Erythroblast (primary cell): ENCODE results near the gene ADAMTSL1.

Experiments
- DNase-seq, 2 experiments: peaks; one replicate each; lab custom pipeline; 2025; lab: John Stamatoyannopoulos, UW
- GATA1 ChIP-seq: IDR thresholded peaks from 2 replicates; pipeline ENCODE4 v1.6.1; 2011; ENCODE audit warnings: low read depth, mild to moderate bottlenecking, control low read depth, low read length, moderate library complexity
- POLR2A ChIP-seq: IDR thresholded peaks from 2 replicates; pipeline ENCODE4 v1.6.1; 2011; ENCODE audit warnings: mild to moderate bottlenecking, low read length

ADAMTSL1 gene, protein sequence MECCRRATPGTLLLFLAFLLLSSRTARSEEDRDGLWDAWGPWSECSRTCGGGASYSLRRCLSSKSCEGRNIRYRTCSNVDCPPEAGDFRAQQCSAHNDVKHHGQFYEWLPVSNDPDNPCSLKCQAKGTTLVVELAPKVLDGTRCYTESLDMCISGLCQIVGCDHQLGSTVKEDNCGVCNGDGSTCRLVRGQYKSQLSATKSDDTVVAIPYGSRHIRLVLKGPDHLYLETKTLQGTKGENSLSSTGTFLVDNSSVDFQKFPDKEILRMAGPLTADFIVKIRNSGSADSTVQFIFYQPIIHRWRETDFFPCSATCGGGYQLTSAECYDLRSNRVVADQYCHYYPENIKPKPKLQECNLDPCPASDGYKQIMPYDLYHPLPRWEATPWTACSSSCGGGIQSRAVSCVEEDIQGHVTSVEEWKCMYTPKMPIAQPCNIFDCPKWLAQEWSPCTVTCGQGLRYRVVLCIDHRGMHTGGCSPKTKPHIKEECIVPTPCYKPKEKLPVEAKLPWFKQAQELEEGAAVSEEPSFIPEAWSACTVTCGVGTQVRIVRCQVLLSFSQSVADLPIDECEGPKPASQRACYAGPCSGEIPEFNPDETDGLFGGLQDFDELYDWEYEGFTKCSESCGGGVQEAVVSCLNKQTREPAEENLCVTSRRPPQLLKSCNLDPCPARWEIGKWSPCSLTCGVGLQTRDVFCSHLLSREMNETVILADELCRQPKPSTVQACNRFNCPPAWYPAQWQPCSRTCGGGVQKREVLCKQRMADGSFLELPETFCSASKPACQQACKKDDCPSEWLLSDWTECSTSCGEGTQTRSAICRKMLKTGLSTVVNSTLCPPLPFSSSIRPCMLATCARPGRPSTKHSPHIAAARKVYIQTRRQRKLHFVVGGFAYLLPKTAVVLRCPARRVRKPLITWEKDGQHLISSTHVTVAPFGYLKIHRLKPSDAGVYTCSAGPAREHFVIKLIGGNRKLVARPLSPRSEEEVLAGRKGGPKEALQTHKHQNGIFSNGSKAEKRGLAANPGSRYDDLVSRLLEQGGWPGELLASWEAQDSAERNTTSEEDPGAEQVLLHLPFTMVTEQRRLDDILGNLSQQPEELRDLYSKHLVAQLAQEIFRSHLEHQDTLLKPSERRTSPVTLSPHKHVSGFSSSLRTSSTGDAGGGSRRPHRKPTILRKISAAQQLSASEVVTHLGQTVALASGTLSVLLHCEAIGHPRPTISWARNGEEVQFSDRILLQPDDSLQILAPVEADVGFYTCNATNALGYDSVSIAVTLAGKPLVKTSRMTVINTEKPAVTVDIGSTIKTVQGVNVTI (N-terminal part only)

DNA sequence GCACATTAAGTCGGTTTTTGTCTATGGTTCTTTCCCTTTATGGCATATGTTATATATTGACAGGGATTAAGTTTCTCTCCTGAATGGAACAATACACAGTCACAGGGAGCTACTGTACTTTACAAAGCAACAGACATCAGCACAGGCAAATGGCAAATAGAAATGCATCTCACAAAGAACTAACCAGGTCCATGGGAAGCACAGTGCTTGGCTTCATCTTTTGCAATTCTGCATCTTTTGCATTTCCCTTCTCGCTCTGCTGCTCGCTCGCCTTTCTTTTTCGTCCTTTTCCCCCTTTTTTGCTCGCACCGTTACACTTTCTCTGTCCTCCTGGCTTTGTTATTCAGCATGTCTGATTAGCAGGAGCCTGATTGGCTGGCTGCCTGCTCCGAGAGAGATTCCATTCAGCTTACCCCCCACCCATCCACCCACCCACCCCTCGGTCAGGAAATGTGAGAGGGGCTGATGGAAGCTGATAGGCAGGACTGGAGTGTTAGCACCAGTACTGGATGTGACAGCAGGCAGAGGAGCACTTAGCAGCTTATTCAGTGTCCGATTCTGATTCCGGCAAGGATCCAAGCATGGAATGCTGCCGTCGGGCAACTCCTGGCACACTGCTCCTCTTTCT is at the start of gene ADAMTSL1:
TSS of gene ADAMTSL1 (plus strand) at position 502 of the 628 bp plus-strand sequence. CDS start at position 582, 80 bp downstream.
- no peak for TF ChIP-seq GATA1
- TF ChIP-seq POLR2A, result no peak
- no peak for DNase-seq

DNA sequence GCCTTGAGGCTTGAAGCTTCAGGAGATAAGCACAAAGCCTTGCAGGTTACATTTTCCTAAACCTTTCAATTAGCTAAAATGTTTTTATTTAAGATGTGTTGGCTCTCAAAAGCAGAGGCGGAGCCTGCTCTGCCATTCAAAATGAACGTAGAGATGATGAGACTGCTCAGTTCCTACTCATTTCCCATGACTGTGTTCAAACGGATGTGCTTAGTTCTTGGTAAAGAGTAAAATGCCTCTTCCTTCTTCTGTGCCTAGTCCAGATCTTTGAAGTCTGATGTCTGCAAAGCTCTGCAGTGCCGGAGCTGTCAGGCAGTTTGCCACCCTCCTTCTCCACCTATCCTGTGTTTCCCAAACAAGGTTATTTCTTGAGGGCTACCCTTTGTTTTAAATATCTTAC is 46.3 kb upstream of the ADAMTSL1 start:
- TF ChIP-seq POLR2A (no peak), GATA1 (no peak)
- no peak for DNase-seq

DNA sequence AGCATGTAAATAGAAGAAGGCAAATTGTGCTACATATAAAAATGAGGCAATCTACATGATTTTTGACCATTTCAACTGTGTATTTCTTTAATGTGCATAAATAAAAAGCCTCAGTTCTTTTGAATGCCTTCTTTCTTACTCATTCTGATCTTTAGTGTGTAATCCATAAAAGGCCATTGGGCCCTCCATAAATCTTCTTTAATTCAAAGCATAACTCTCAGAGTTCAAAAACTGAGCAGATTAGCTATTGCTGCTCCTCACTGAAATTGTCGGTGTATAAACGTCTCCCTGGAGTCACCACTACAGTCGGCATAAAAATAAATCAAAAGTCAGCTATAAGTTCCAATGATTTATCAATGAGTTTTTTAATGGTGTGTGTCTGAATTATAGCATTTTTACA is 45.3 kb upstream of the ADAMTSL1 start:
- TF ChIP-seq GATA1 (no peak), POLR2A (no peak)
- no peak for DNase-seq

DNA sequence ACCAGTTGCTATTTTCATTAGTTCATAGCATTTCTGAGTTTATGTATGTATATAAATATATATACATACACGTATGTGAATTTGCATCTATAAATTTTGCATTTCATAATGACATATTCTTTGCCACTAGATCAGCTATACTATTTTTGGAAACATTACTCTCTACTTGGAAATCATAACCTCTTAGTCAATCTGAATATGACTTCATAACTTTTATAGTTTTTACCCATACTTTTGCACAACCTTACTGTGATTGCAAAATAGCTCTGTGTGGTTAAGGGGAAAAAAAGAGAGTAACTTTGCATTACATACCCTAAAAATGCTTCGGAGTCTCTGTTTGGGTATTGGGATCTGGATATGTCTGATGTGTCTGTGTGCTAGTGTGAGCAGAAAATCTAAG is 44.9 kb upstream of the ADAMTSL1 start:
- TF ChIP-seq POLR2A, result no peak
- no peak for TF ChIP-seq GATA1
- no peak for DNase-seq

DNA sequence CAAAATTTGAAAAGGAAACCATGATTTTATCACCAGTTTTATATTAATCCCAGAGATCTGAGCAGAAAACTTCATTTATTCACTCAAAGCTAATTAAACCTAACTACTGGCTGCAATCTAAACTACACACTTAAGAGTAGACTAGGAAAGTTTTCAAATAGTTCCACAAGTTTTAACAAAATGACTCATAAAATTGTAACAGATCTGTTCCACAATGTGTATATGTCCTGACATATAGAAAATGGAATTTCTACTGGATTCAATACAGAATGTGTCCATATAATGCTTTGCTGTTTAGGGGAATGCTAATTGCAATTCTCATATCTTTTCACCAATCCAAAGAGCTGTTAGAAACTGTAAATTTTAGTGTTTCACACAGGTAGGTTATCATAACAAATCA is 40.3 kb upstream of the ADAMTSL1 start:
- DNase-seq, result no peak
- no peak for TF ChIP-seq GATA1
- TF ChIP-seq POLR2A, result no peak

DNA sequence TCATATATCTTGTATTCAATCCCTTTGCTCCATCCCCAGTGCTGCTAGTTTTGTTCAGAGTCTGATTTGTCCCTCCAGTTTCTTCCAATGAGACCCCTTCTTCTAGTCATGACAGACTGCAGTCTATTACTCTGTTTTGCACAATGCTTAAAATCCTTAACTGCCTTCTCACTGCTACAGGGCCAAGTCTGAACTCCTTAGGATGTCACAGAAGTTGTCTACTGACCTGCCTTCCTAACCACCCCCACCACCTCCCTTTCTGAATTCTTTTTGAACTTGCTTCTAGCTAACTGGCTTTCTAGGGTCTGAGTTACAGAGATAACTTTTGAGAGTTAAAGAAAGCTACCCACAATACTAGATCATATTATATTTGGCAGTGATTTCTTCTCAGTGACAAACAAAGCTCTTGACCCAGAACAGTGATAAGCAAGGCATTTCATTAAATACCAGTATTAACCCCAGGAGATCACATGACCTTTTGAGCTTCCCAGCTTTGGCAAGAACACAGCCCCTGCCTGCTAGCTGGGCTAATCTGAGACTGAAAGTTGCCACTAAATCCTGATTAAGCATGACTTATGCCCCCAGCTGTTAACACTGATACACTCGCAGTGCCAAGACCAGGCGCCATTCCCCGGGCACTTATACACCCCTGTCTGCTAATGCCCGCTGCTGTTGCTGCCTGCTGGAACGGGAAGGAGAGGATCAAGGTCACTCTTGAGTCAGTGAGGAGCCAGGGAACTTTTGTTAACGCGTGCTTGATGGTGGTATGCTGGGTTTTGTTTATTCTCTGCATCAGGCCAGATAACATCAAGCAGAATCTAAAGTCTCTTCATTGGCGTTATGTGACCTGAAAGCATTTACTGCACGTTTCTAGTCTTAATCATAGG is 36.4 kb upstream of the ADAMTSL1 start:
- no peak for DNase-seq
- TF ChIP-seq POLR2A (no peak), GATA1 (no peak)

DNA sequence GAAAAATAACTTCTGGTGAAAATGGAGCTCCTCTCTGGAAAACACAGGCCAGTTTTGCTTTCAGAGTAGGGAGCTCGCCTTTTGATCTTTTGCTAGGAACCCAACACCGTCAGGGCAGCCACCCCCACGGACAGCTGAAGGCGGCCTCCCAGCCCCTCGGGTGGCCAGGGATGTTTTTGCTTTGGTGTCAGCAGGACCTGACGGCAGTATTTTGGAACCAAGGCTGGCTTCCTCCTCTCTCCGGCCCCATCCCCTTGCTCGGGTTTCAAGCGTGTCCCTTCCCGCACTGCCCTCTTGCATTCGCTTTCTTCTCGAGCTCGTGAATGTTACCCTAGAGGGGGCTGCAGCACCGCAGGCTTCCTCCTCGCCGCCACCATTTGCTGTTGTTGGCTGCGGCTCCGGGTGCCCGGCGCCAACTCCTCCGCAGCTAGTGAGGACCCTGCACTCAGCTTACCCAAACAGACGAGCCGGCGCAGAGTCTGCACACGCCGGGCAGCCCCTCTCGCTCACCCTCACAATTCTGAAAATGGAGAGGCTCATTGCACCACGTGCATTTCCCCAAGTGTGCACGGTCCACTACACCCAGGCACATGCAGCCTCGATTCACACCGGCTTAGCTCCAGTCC is 35.5 kb upstream of the ADAMTSL1 start:
- no peak for DNase-seq
- TF ChIP-seq POLR2A (no peak), GATA1 (no peak)

DNA sequence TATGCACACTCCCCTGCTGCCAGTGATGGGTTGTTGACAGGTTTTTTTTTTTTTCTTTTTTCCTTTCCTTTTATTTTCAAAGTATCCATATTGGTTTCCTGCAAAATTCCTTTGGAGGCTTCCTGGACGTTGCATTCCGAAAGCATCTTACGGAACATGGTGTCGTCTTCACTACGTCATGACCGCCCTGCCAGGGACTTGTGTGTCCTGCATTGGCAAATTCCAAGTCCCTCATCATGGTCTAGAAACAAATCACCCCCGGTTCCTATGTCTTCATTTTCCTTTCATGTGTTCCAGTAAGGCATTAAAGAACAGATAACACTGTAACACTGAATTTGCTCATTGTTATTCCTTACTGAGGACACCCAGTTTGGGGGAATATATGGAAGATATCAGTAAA is 35.0 kb upstream of the ADAMTSL1 start:
- DNase-seq, result no peak
- TF ChIP-seq GATA1, result no peak
- TF ChIP-seq POLR2A, result no peak

DNA sequence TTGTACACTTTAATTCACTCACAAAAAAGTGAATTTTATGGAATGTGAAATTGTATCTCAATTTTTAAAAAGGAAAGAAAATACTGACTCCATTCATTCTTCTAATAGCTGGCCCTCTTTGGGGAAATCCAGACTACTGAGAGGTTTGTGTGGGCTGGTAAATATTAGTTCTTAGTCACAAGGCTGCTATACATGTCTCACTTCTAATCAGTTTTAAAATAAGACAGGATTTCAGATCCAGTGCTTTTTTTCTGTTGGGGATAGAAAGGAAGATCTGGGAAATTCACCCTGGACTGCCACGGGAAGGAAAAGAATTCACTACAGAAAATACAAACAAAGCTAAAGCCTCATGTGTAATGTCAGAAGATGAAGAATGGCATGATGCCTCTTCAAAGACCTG is 32.7 kb upstream of the ADAMTSL1 start:
- no peak for TF ChIP-seq GATA1
- no peak for TF ChIP-seq POLR2A
- no peak for DNase-seq

DNA sequence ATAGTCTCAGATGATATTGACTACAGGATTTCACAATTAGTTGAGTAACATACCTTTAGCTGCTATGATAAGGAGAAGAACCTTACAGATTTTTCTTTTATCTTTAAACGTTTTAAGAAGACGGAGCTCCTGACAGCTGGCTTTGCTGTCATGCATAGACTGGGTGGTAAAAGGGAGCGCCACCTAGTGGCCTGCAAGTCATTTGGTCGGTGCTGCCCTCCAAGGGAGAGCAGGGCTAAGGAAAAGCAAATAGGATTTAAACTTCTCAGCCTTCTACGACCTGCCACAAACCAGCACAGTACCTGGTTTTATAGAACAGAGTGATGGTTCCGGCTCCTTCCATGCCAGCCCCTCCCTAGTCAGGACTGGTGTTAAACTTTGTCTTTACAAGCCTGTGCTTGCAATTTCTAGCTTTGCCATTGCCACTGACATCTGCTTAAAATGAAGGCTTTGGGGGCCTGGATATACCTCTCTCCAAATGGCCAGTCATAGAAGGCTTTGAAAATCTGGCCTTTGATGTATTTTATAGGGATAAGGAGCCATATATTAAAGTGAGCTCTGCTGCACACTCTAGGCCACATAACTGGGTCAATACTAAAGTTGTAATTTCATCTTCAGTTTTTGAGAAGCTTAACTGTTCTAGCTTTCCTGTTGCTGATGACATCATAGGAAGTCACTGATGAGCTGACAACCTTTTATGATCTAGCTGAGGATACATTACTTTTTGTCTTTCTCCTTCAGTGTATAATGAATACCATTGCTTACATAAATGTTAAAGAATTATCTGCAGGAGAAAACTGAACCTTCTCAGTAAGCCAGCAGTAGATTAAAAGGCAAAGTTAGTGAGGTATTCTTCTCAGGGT is 31.1 kb upstream of the ADAMTSL1 start:
- peak; percentile 55 to 75 for DNase-seq

DNA sequence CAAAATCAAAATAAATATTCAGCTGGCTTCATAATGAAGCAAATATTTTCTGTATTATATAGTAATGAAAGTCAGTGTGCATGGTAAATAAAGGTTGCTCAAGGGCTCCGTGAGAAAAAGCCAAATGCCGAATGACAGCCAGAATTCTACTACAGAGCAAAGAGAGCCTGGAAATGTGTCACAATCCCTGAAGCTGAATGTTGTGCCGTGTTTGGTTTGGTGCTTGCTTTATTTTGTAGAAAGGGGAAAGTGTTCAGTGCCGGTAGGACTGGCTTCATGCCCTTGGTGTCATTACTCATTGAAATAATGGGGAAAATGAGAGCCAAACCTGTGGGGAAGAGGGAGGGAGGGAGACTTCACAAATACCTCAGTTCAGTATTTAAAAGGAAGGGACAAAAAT is 26.8 kb upstream of the ADAMTSL1 start:
- DNase-seq, result no peak
- TF ChIP-seq GATA1, result no peak
- TF ChIP-seq POLR2A, result no peak

More for the DNA sequence above, 31.1 kb upstream of the ADAMTSL1 start:
- no peak for TF ChIP-seq GATA1
- TF ChIP-seq POLR2A, result no peak
